Central memory CD4-positive, alpha-beta T cell (primary cell): Measurements from ENCODE around the gene GGT6.

Experiments
- DNase-seq: peaks from one replicate; pipeline ENCODE4 v3.0.0; 2022

GGT6 gene

DNA sequence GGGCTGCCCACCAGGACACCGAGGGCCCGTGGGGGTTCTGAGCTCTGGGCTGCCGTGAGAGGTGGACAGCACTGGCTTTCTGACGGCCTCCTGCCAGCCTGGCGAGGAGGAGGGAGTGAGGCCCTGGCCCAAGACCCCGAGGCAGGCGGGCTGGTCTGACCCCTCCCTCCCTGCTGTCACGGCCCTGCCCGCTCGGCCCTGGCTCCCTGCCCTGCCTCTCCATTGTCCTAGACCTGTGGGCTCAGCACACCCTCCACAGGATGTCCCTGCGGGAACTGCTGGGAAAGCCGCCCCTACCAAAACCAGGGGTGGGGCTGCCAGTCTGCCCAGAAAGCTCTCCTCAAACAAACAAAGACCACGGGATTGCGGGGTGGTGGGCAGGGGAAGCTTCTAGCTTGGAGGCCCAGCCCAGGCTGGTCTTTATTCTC is 41.0 kb downstream of the GGT6 start:
- no peak for DNase-seq

- DNase-seq, result no peak
Measured at GRCh38 chr17:4518901-4519300, 41.5 kb downstream of the GGT6 start.

DNA sequence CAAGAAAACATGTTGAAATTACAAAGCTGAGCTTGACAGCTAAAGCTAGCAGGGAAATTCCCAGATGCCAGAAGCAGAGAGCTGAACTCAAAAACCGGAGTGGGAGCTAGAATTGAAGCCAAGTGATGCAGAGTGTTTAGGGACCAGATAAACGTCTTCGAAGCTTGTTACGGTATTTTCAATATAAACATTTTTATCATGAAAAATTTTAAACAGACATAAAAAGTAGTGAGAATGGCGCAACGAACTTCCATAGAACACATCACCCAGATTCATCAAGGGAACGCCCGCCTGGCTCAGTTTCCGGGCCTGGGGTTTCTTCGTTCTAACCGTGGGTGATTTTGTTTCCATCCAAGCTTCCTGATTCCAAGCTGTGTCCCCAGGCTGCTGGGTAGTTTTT is 43.6 kb downstream of the GGT6 start:
- DNase-seq, result no peak

DNA sequence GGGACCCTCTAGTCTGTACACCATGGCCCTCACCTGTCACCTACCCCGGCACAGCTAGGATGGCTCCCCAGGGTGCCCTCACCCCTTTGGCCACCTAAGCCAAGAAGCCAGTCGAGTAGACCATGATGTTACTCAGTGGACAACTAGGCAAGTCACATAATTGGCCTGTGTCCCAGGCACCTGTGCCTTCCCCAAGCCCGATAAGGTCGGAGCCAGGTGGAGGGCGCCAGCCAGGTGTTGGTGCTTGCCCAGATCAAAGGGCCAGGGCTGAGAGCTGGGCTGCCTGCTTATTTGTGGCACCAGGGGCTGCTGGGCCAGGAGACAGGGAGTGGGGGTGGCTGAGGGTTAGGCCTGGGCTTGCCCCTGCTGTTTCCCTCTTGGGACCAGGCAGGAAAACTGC is 44.9 kb downstream of the GGT6 start:
- no peak for DNase-seq

- no peak for DNase-seq
Measured at GRCh38 chr17:4514779-4515178, 45.6 kb downstream of the GGT6 start.

DNA sequence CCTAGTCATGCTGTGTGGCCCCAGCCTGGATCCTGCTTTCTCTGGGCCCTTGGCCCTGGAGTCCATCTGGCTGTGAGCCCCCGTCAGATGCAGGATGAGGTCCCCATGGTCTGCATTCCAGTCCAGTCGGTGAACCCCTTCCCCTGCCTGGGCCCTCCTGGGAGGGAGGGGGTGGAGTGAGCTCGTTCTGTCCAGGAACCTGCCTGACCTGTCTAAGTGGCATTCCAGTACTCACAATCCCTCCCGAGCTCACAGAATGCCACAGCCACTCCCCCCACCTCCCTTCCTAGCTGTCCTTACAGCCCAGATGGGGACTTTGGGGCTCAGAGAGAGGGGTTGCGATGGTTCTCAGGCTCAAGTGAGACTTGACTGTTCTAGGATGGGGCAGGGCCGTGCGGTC is 46.2 kb downstream of the GGT6 start:
- no peak for DNase-seq

- DNase-seq, result no peak
Measured at GRCh38 chr17:4513113-4514032, 47.0 kb downstream of the GGT6 start.

DNA sequence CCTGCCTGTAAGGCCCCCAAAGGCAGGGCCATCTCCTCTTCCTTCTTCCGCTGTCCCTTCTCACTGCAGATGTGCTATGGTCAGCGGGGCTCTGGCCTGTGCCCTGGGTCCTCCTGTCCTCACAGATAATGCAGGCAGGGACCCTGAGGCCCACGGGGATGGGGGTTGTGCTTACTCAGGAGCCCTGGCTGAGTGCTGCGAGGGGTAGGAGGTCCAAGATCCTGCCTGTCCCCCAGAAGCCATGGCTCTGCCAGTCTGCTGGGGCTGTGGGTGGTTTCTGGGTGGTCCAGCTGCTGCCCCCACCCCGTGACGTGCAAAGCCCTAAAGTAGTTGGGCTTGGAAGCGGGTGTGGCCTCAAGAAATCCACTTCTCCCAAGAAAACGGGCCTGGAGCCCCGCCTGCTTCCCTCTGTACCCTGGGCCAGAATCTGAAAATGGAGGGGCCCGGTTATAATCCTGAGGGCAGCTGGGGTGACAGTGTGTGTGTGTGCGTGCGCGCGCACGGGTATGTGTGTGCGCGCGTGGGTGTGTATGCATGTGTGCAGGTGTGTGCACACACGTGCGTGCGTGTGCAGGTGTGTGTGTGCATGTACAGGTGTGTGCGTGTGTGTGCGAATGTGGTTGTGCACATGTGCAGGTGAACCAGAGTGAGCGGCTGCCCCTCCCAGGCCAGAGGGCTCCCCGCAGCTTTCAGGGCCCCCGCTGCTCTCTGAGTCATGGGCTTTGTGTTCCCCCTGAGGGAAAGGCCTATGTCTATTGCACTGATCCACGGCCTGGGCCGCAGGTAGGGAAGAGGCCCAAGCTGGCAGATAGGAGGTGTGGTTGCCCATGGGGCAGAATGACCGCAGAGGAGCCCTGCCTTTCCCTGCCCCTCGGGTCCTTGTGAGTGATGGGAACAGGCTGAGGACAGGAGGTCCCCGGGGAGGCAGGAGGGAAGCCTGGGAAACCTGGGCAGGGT is 47.9 kb downstream of the GGT6 start:
- no peak for DNase-seq

- no peak for DNase-seq
Measured at GRCh38 chr17:4511199-4511932, 49.0 kb downstream of the GGT6 start.

GRCh38 chr17:4510618-4510941 is 49.8 kb downstream of the GGT6 start:
- no peak for DNase-seq

DNA sequence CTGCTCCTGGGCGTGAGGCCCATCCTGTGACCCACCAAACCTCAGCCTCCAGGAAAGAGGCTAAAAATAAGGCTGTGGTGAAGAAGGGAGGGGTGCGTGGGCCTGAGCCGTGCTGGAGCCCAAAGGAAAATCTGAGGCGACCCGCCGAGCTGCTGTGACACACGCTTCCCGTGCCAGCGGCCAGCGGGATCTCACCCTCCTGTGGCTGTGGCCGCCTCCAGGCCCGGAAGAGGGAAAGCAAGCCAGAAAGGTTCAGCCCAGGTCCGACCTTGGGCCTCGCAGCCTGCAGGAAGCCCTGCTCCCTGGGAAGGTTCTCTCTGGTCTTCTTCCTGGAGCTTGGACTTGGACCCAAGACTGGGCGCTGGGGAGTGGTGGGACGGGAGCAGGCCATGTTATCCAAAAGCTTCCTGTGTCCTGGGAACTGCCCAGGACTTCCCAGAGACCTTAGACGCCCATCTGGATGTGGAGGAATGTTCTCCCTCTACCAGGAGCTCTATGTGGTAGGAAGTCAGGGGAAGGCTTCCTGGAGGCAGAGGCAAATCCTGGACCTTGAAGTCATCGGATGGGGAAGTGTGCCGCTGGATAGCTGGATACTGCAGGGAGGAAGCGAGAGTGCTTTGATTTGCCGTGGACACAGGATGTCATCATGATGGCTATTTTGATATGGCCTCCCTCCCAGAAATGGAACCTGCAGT is 50.3 kb downstream of the GGT6 start:
- no peak for DNase-seq

DNA sequence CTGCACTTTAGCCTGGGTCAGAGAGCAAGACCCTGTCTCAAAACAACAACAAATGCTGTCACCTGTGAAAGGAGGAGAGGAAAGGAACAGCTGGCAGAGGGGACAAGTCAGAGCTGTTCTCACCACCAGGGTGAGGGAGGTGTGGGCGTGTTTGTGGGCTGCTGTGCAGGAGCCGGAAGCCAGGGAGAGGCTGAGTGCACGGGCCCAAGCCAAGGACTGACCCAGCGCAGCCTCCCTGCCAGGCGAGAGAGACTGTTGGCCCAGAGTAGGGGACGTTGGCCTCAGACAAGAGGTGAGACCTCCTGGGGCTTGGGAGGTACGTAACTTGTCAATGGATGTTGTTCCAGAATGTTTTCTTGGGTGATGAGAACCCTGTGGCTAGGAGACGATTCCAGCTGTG is 51.0 kb downstream of the GGT6 start:
- no peak for DNase-seq

DNA sequence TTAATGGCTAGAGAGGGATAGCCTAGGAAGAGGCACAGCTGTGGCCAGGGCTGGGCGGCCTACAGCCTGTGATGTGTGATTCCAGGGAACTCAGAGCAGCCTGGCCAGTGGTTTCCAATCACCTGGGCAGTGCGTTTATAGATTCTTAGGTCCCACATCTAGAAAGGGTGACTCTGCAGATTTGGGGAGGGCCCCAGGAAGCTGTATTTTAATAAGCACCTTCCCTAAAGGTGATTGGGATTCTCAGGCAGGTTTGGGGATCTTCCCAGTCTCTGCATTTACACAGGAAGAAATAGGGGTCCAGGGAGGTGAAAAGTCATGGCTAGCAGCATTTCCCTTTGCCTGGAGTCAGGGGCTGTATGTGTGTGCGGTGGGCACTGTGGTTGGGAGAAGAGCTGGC is 52.2 kb downstream of the GGT6 start:
- no peak for DNase-seq

GRCh38 chr17:4507361-4508111 is 52.8 kb downstream of the GGT6 start:
- DNase-seq, result no peak
